Raji (cell line): ENCODE data around the gene ADARB1.

Experiments
- POLR2A ChIP-seq: IDR thresholded peaks from 2 replicates; pipeline ENCODE4 v1.6.1; 2011; ENCODE audit warnings: low read depth, low read length, control low read depth; ENCODE audit not compliant: insufficient read depth

The ADARB1 gene

GRCh38 chr21:45108034-45108790, 33.8 kb downstream of the ADARB1 start:
- no peak for TF ChIP-seq POLR2A

GRCh38 chr21:45108808-45109781, 34.7 kb downstream of the ADARB1 start:
- no peak for TF ChIP-seq POLR2A

- no peak for TF ChIP-seq POLR2A
Observed at GRCh38 chr21:45109831-45110492, 35.6 kb downstream of the ADARB1 start.

- no peak for TF ChIP-seq POLR2A
Observed at GRCh38 chr21:45110873-45111624, 36.7 kb downstream of the ADARB1 start.

- TF ChIP-seq POLR2A, result no peak
Observed at GRCh38 chr21:45111703-45112102, 37.3 kb downstream of the ADARB1 start.

- no peak for TF ChIP-seq POLR2A
Observed at GRCh38 chr21:45112371-45112770, 38.0 kb downstream of the ADARB1 start.

- TF ChIP-seq POLR2A, result no peak
Observed at GRCh38 chr21:45113543-45113942, 39.2 kb downstream of the ADARB1 start.

- TF ChIP-seq POLR2A, result no peak
Observed at GRCh38 chr21:45114072-45114471, 39.7 kb downstream of the ADARB1 start.

GRCh38 chr21:45114475-45114874, 40.1 kb downstream of the ADARB1 start:
- no peak for TF ChIP-seq POLR2A

GRCh38 chr21:45115141-45115540, 40.8 kb downstream of the ADARB1 start:
- TF ChIP-seq POLR2A, result no peak

- TF ChIP-seq POLR2A, result no peak
Observed at GRCh38 chr21:45116066-45116465, 41.7 kb downstream of the ADARB1 start.

- TF ChIP-seq POLR2A, result no peak
Observed at GRCh38 chr21:45117314-45117713, 42.9 kb downstream of the ADARB1 start.

- no peak for TF ChIP-seq POLR2A
Observed at GRCh38 chr21:45118099-45118498, 43.7 kb downstream of the ADARB1 start.

GRCh38 chr21:45119812-45120211, 45.4 kb downstream of the ADARB1 start:
- no peak for TF ChIP-seq POLR2A

GRCh38 chr21:45120975-45121374, 46.6 kb downstream of the ADARB1 start:
- no peak for TF ChIP-seq POLR2A
